Subcutaneous abdominal adipose tissue (tissue), 5 donors: ENCODE data around the gene AMN.
A peak's percentile ranks its signal among the peaks of the same experiment; 100 is the strongest.

ENCODE experiments used
- H3K27ac ChIP-seq: one replicate; pipeline ENCODE4 v1.7.0; 2013; ENCODE audit warnings: low read depth, mild to moderate bottlenecking, inconsistent platforms, low read length, moderate library complexity
- H3K27me3 ChIP-seq, 5 donors: one replicate each; pipeline ENCODE4 v1.7.0; 2013; ENCODE audit warnings: low read length in 5 of 5, inconsistent platforms in 1 of 5; ENCODE audit not compliant: control insufficient read depth in 5 of 5, insufficient read depth in 4 of 5
- H3K36me3 ChIP-seq, 5 donors: one replicate each; pipeline ENCODE4 v1.7.0; 2013; ENCODE audit warnings: low read length in 5 of 5; ENCODE audit not compliant: control insufficient read depth in 5 of 5, insufficient read depth in 5 of 5
- H3K4me1 ChIP-seq, 5 donors: one replicate each; pipeline ENCODE4 v1.7.0; 2013; ENCODE audit warnings: low read length in 5 of 5, mild to moderate bottlenecking in 3 of 5, moderate library complexity in 1 of 5; ENCODE audit not compliant: control insufficient read depth in 5 of 5, insufficient read depth in 5 of 5
- H3K4me3 ChIP-seq, 5 donors: one replicate each; pipeline ENCODE4 v1.7.0; 2013; ENCODE audit warnings: low read length in 5 of 5, low read depth in 1 of 5
- H3K9ac ChIP-seq, 5 donors: one replicate each; pipeline ENCODE4 v1.7.0; 2013; ENCODE audit warnings: low read length in 5 of 5, mild to moderate bottlenecking in 4 of 5, moderate library complexity in 3 of 5
- H3K9me3 ChIP-seq, 5 donors: one replicate each; pipeline ENCODE4 v1.7.0; 2013; ENCODE audit warnings: low read length in 5 of 5; ENCODE audit not compliant: control insufficient read depth in 5 of 5
- donor health status: healthy.
- donor health status: healthy.
- donor health status: healthy.
- donor health status: healthy.
- donor health status: healthy.

AMN gene

GRCh38 chr14:102927878-102928411 is 5.5 kb downstream of the AMN start:
- Histone ChIP-seq H3K27me3 (peaks cover 28 to 52% (median 44%) of the 10 kb centered on the region in 5 donors), H3K4me1 (peaks cover 0 to 43% (median 33%) of the 10 kb centered on the region in 5 donors), H3K9ac (peak overlapping the region in 1 of 5 donors; percentile 74), H3K36me3 (peaks cover 0 to 15% (median 5%) of the 10 kb centered on the region in 5 donors), H3K27ac (no peak overlapping the region), H3K4me3 (peak overlapping the region in 4 of 5 donors; percentile 42 to 71 (median 57)), H3K9me3 (no peaks in the 10 kb centered on the region)

GRCh38 chr14:102928412-102929240 is 6.2 kb downstream of the AMN start:
- no peak overlapping the region for H3K27ac ChIP-seq

GRCh38 chr14:102929241-102930137 is 7.0 kb downstream of the AMN start:
- Histone ChIP-seq H3K36me3 (peaks cover 0 to 28% (median 15%) of the 10 kb centered on the region in 5 donors), H3K27me3 (peaks cover 16 to 36% (median 30%) of the 10 kb centered on the region in 5 donors), H3K4me3 (peak overlapping the region in 3 of 5 donors; percentile 49 to 71 (median 65))

More at GRCh38 chr14:102928412-102929240, 6.2 kb downstream of the AMN start:
- Histone ChIP-seq H3K9me3 (no peaks in the 10 kb centered on the region), H3K4me1 (peaks cover 0 to 36% (median 28%) of the 10 kb centered on the region in 5 donors), H3K27me3 (peaks cover 21 to 45% (median 39%) of the 10 kb centered on the region in 5 donors), H3K36me3 (peaks cover 0 to 22% (median 12%) of the 10 kb centered on the region in 5 donors), H3K9ac (peak overlapping the region in 1 of 5 donors; percentile 74), H3K4me3 (peak overlapping the region in 4 of 5 donors; percentile 42 to 71 (median 57))

GRCh38 chr14:102930138-102930752 is 7.8 kb downstream of the AMN start:
- Histone ChIP-seq H3K9me3 (no peaks in the 10 kb centered on the region), H3K36me3 (peaks cover 0 to 28% (median 15%) of the 10 kb centered on the region in 5 donors), H3K4me3 (peak overlapping the region in 1 of 5 donors; percentile 71), H3K27ac (no peak overlapping the region), H3K27me3 (peaks cover 11 to 31% (median 23%) of the 10 kb centered on the region in 5 donors), H3K9ac (no peak overlapping the region), H3K4me1 (peaks cover 0 to 32% (median 25%) of the 10 kb centered on the region in 5 donors)

More at GRCh38 chr14:102929241-102930137, 7.0 kb downstream of the AMN start:
- H3K4me1 ChIP-seq, result peaks cover 0 to 32% (median 25%) of the 10 kb centered on the region in 5 donors
- no peak overlapping the region for H3K27ac ChIP-seq
- no peaks in the 10 kb centered on the region for H3K9me3 ChIP-seq
- H3K9ac ChIP-seq, result no peak overlapping the region

- Histone ChIP-seq H3K27ac (no peak overlapping the region), H3K27me3 (peaks cover 11 to 24% (median 16%) of the 10 kb centered on the region in 5 donors), H3K4me1 (peaks cover 0 to 32% (median 25%) of the 10 kb centered on the region in 5 donors), H3K36me3 (peaks cover 0 to 28% (median 16%) of the 10 kb centered on the region in 5 donors), H3K9ac (no peak overlapping the region), H3K9me3 (no peaks in the 10 kb centered on the region), H3K4me3 (no peak overlapping the region)
These were observed 8.5 kb downstream of the AMN start for GRCh38 chr14:102930753-102931579.

- Histone ChIP-seq H3K9ac (no peak overlapping the region), H3K27me3 (peaks cover 11 to 22% (median 16%) of the 10 kb centered on the region in 5 donors), H3K4me3 (no peak overlapping the region), H3K27ac (no peak overlapping the region), H3K36me3 (peaks cover 0 to 36% (median 23%) of the 10 kb centered on the region in 5 donors), H3K9me3 (no peaks in the 10 kb centered on the region), H3K4me1 (peaks cover 0 to 32% (median 25%) of the 10 kb centered on the region in 5 donors)
These were observed 9.3 kb downstream of the AMN start for GRCh38 chr14:102931580-102932285.

GRCh38 chr14:102932484-102933248 is 10.2 kb downstream of the AMN start:
- no peak overlapping the region for H3K9ac ChIP-seq
- H3K4me3 ChIP-seq, result no peak overlapping the region
- H3K36me3 ChIP-seq, result peaks cover 0 to 45% (median 30%) of the 10 kb centered on the region in 5 donors
- no peak overlapping the region for H3K27ac ChIP-seq
- H3K9me3 ChIP-seq, result no peaks in the 10 kb centered on the region
- H3K4me1 ChIP-seq, result peaks cover 0 to 31% (median 25%) of the 10 kb centered on the region in 5 donors
- peaks cover 8 to 21% (median 16%) of the 10 kb centered on the region in 5 donors for H3K27me3 ChIP-seq
